ENCODE data around the gene RASGRP2. TPM values are rescaled to one million over a fixed set of nuclear protein-coding genes. Genes with fewer than 3 reads are reported as not detected.

The RASGRP2 gene
- total RNA-seq, 1 experiment from 2014 or later, result 4.0 TPM

- Histone ChIP-seq H3K36me3 (ENCODE audit: insufficient read depth, low read length) (no peaks in the 10 kb centered on the region), H3K27me3 (ENCODE audit: low read length) (no peaks in the 10 kb centered on the region), H3K4me2 (ENCODE audit: low read depth, low read length, poor library complexity, severe bottlenecking) (no peak overlapping the region), H3K4me3 (ENCODE audit: low read length) (no peak overlapping the region), H3K9me3 (ENCODE audit: low read length) (no peaks in the 10 kb centered on the region), H3K4me1 (ENCODE audit: low read length) (no peaks in the 10 kb centered on the region), H3K9ac (ENCODE audit: low read length) (no peak overlapping the region), H3K9me2 (replicated peaks; ENCODE audit: insufficient read depth, low read length) (no peaks in the 10 kb centered on the region), H2AFZ (ENCODE audit: low read length) (no peak overlapping the region), H4K20me1 (ENCODE audit: insufficient read depth, low read depth, low read length) (no peaks in the 10 kb centered on the region), H3K27ac (ENCODE audit: low read length) (no peak overlapping the region), H3K79me2 (ENCODE audit: low read length) (no peaks in the 10 kb centered on the region)
- DNase-seq, result no peak
These were observed 11.1 kb upstream of the RASGRP2 start for GRCh38 chr11:64754919-64755662.

GRCh38 chr11:64754124-64754918 lies 10.4 kb upstream of the RASGRP2 start:
- H3K9ac ChIP-seq (ENCODE audit: low read length), result no peak overlapping the region
- no peaks in the 10 kb centered on the region for H3K9me3 ChIP-seq (ENCODE audit: low read length)
- no peak overlapping the region for H2AFZ ChIP-seq (ENCODE audit: low read length)
- H3K27me3 ChIP-seq (ENCODE audit: low read length), result no peaks in the 10 kb centered on the region
- H3K4me2 ChIP-seq (ENCODE audit: low read depth, low read length, poor library complexity, severe bottlenecking), result no peak overlapping the region
- no peaks in the 10 kb centered on the region for H3K4me1 ChIP-seq (ENCODE audit: low read length)
- H3K36me3 ChIP-seq (ENCODE audit: insufficient read depth, low read length), result no peaks in the 10 kb centered on the region
- H3K9me2 ChIP-seq (replicated peaks; ENCODE audit: insufficient read depth, low read length), result no peaks in the 10 kb centered on the region
- H4K20me1 ChIP-seq (ENCODE audit: insufficient read depth, low read depth, low read length), result no peaks in the 10 kb centered on the region
- H3K4me3 ChIP-seq (ENCODE audit: low read length), result no peak overlapping the region
- H3K79me2 ChIP-seq (ENCODE audit: low read length), result no peaks in the 10 kb centered on the region
- no peak for DNase-seq
- no peak overlapping the region for H3K27ac ChIP-seq (ENCODE audit: low read length)

- H3K9ac ChIP-seq (ENCODE audit: low read length), result no peak overlapping the region
- H3K4me1 ChIP-seq (ENCODE audit: low read length), result no peaks in the 10 kb centered on the region
- no peaks in the 10 kb centered on the region for H4K20me1 ChIP-seq (ENCODE audit: insufficient read depth, low read depth, low read length)
- no peak overlapping the region for H3K27ac ChIP-seq (ENCODE audit: low read length)
- H3K27me3 ChIP-seq (ENCODE audit: low read length), result no peaks in the 10 kb centered on the region
- H2AFZ ChIP-seq (ENCODE audit: low read length), result no peak overlapping the region
- no peak for DNase-seq
- no peaks in the 10 kb centered on the region for H3K9me2 ChIP-seq (replicated peaks; ENCODE audit: insufficient read depth, low read length)
- H3K4me2 ChIP-seq (ENCODE audit: low read depth, low read length, poor library complexity, severe bottlenecking), result no peak overlapping the region
- H3K36me3 ChIP-seq (ENCODE audit: insufficient read depth, low read length), result no peaks in the 10 kb centered on the region
- no peak overlapping the region for H3K4me3 ChIP-seq (ENCODE audit: low read length)
- no peaks in the 10 kb centered on the region for H3K79me2 ChIP-seq (ENCODE audit: low read length)
- H3K9me3 ChIP-seq (ENCODE audit: low read length), result no peaks in the 10 kb centered on the region
These were observed 9.6 kb upstream of the RASGRP2 start for GRCh38 chr11:64753380-64754123.

- H3K9ac ChIP-seq (ENCODE audit: low read length), result no peak overlapping the region
- H3K9me3 ChIP-seq (ENCODE audit: low read length), result no peaks in the 10 kb centered on the region
- H3K4me3 ChIP-seq (ENCODE audit: low read length), result no peak overlapping the region
- no peaks in the 10 kb centered on the region for H3K27me3 ChIP-seq (ENCODE audit: low read length)
- no peaks in the 10 kb centered on the region for H3K4me1 ChIP-seq (ENCODE audit: low read length)
- H3K36me3 ChIP-seq (ENCODE audit: insufficient read depth, low read length), result no peaks in the 10 kb centered on the region
- no peaks in the 10 kb centered on the region for H3K9me2 ChIP-seq (replicated peaks; ENCODE audit: insufficient read depth, low read length)
- no peaks in the 10 kb centered on the region for H4K20me1 ChIP-seq (ENCODE audit: insufficient read depth, low read depth, low read length)
- H2AFZ ChIP-seq (ENCODE audit: low read length), result no peak overlapping the region
- no peak overlapping the region for H3K27ac ChIP-seq (ENCODE audit: low read length)
- no peaks in the 10 kb centered on the region for H3K79me2 ChIP-seq (ENCODE audit: low read length)
- H3K4me2 ChIP-seq (ENCODE audit: low read depth, low read length, poor library complexity, severe bottlenecking), result no peak overlapping the region
- no peak for DNase-seq
These were observed 9.1 kb upstream of the RASGRP2 start for GRCh38 chr11:64753019-64753379.

- no peaks in the 10 kb centered on the region for H3K27me3 ChIP-seq (ENCODE audit: low read length)
- H3K9me3 ChIP-seq (ENCODE audit: low read length), result no peaks in the 10 kb centered on the region
- no peak overlapping the region for H3K27ac ChIP-seq (ENCODE audit: low read length)
- H3K79me2 ChIP-seq (ENCODE audit: low read length), result no peaks in the 10 kb centered on the region
- DNase-seq, result no peak
- no peaks in the 10 kb centered on the region for H3K36me3 ChIP-seq (ENCODE audit: insufficient read depth, low read length)
- H3K9me2 ChIP-seq (replicated peaks; ENCODE audit: insufficient read depth, low read length), result no peaks in the 10 kb centered on the region
- no peak overlapping the region for H3K4me2 ChIP-seq (ENCODE audit: low read depth, low read length, poor library complexity, severe bottlenecking)
- H2AFZ ChIP-seq (ENCODE audit: low read length), result no peak overlapping the region
- H3K4me3 ChIP-seq (ENCODE audit: low read length), result no peak overlapping the region
- H4K20me1 ChIP-seq (ENCODE audit: insufficient read depth, low read depth, low read length), result no peaks in the 10 kb centered on the region
- H3K9ac ChIP-seq (ENCODE audit: low read length), result no peak overlapping the region
- H3K4me1 ChIP-seq (ENCODE audit: low read length), result no peaks in the 10 kb centered on the region
These were observed 8.4 kb upstream of the RASGRP2 start for GRCh38 chr11:64752175-64752970.

GRCh38 chr11:64751580-64751979 lies 7.6 kb upstream of the RASGRP2 start:
- no peak overlapping the region for H3K9ac ChIP-seq (ENCODE audit: low read length)
- no peaks in the 10 kb centered on the region for H3K9me3 ChIP-seq (ENCODE audit: low read length)
- H3K27me3 ChIP-seq (ENCODE audit: low read length), result no peaks in the 10 kb centered on the region
- no peak overlapping the region for H3K27ac ChIP-seq (ENCODE audit: low read length)
- H2AFZ ChIP-seq (ENCODE audit: low read length), result no peak overlapping the region
- no peaks in the 10 kb centered on the region for H3K36me3 ChIP-seq (ENCODE audit: insufficient read depth, low read length)
- no peaks in the 10 kb centered on the region for H4K20me1 ChIP-seq (ENCODE audit: insufficient read depth, low read depth, low read length)
- H3K79me2 ChIP-seq (ENCODE audit: low read length), result no peaks in the 10 kb centered on the region
- no peak for DNase-seq
- H3K4me1 ChIP-seq (ENCODE audit: low read length), result no peaks in the 10 kb centered on the region
- no peaks in the 10 kb centered on the region for H3K9me2 ChIP-seq (replicated peaks; ENCODE audit: insufficient read depth, low read length)
- H3K4me2 ChIP-seq (ENCODE audit: low read depth, low read length, poor library complexity, severe bottlenecking), result no peak overlapping the region
- H3K4me3 ChIP-seq (ENCODE audit: low read length), result no peak overlapping the region

- no peak overlapping the region for H3K9ac ChIP-seq (ENCODE audit: low read length)
These were observed 7.2 kb upstream of the RASGRP2 start for GRCh38 chr11:64751136-64751535.

More at GRCh38 chr11:64751136-64751535, 7.2 kb upstream of the RASGRP2 start:
- Histone ChIP-seq H4K20me1 (ENCODE audit: insufficient read depth, low read depth, low read length) (no peaks in the 10 kb centered on the region), H3K27me3 (ENCODE audit: low read length) (no peaks in the 10 kb centered on the region), H3K4me1 (ENCODE audit: low read length) (peaks cover under 1% of the 10 kb centered on the region; the same call in 1 of the 2 replicates), H3K36me3 (ENCODE audit: insufficient read depth, low read length) (no peaks in the 10 kb centered on the region), H3K4me2 (ENCODE audit: low read depth, low read length, poor library complexity, severe bottlenecking) (no peak overlapping the region), H3K4me3 (ENCODE audit: low read length) (no peak overlapping the region), H3K27ac (ENCODE audit: low read length) (no peak overlapping the region), H3K9me3 (ENCODE audit: low read length) (no peaks in the 10 kb centered on the region), H2AFZ (ENCODE audit: low read length) (no peak overlapping the region), H3K9me2 (replicated peaks; ENCODE audit: insufficient read depth, low read length) (no peaks in the 10 kb centered on the region), H3K79me2 (ENCODE audit: low read length) (no peaks in the 10 kb centered on the region)
- no peak for DNase-seq
